Activated CD8-positive, alpha-beta T cell treated with anti-CD3 and anti-CD28 coated beads, Interleukin-2, amount 10 ng/mL, durations not matched to agents 7 days and 5 days (primary cell): ENCODE results near the gene SNED1. TPM values are rescaled to one million over a fixed set of nuclear protein-coding genes. Genes with fewer than 3 reads are reported as not detected.

Experiments used
- ATAC-seq: fragments of 150-1000 bp; cut with Tn5 transposase; one replicate; pipeline ENCODE4 v1.10.0; 2021; ENCODE audit warnings: moderate library complexity
- CTCF ChIA-PET: fragments of 350-600 bp; sonication (Branson Sonifier 250); formaldehyde crosslinking; loops from one replicate; lab custom pipeline; 2021; ENCODE audit warnings: antibody characterized with exemption; lab: Charles Lee
- POLR2A ChIA-PET: fragments of 350-600 bp; sonication (Branson Sonifier 250); formaldehyde crosslinking; loops from one replicate; lab custom pipeline; 2021; ENCODE audit warnings: antibody characterized with exemption; lab: Charles Lee
- DNase-seq: peaks from one replicate; pipeline ENCODE4 v3.0.0-alpha.2; 2020
- H3K27ac Mint-ChIP-seq: one replicate; pipeline ENCODE4 v1.8.0; 2021; ENCODE audit warnings: mild to moderate bottlenecking, mixed read lengths
- H3K27me3 Mint-ChIP-seq: one replicate; pipeline ENCODE4 v1.8.0; 2021; ENCODE audit warnings: low read depth, mixed read lengths
- H3K36me3 Mint-ChIP-seq: one replicate; pipeline ENCODE4 v1.8.0; 2021; ENCODE audit warnings: low read depth, mixed read lengths
- H3K4me1 Mint-ChIP-seq: one replicate; pipeline ENCODE4 v1.8.0; 2021; ENCODE audit warnings: low read depth, mixed read lengths
- H3K4me3 Mint-ChIP-seq: one replicate; pipeline ENCODE4 v1.8.0; 2021; ENCODE audit warnings: mild to moderate bottlenecking, mixed read lengths
- H3K9me3 Mint-ChIP-seq: one replicate; pipeline ENCODE4 v1.8.0; 2022; ENCODE audit warnings: mixed read lengths; ENCODE audit not compliant: insufficient read depth
- total RNA-seq, 2 experiments: library from RNA; stranded (reverse); gene quantifications; one replicate each; pipeline ENCODE4 v1.2.3, GENCODE V29; 2021

Gene SNED1
- total RNA-seq, 2 experiments from 2014 or later = 3.4 to 3.5 TPM

DNA sequence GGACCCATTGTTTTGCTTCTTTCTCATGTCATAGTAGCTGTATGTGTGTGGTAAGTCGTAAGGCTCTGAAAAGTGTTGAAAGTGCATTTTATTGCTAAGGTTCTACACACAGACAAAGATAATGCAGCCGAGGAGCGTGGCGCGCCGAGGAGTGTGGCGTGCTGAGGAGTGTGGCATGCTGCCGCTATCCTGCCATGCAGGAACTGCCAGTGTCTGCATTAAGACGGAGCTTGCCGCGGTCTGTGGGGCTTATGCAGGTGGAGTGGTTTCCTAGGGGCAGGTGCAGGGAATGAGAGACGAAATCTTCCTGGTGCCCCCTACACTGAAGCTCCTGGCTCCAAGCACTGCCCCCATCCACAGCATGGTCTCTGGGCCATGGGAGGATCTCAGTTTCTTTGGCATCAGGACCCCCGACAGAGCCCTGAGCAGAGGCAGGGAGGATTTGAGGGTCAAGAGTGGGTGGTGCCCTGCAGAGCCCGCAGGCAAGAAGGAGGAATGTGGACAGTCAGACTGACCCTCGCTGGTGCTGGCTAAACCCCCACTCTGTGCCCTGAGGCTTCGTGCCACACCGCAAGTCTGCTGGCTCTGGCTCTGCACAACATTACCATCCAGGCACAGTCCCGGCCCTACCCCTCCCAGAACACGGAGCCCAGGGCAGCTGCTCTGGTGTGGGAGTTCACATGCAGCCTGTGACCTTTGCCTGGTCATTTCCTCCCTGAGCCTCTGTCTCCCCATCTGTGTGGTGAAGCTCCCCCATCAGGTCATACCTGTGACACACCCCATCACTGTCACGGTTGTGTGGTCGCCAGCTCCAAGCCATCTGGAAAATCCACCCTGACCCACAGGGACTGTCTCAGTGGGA, 3.2 kb downstream of the SNED1 start:
- Mint-ChIP-seq H3K4me3 (no peak overlapping the region), H3K9me3 (peaks cover 18% of the 10 kb centered on the region), H3K4me1 (no peaks in the 10 kb centered on the region), H3K36me3 (no peaks in the 10 kb centered on the region), H3K27ac (no peak overlapping the region), H3K27me3 (peaks cover 25% of the 10 kb centered on the region)
- DNase-seq (no peak), ATAC-seq (no peak)
- ChIA-PET CTCF (interaction anchor here (0.6 kb wide), 1 partner anchor 87 kb away, joined by 3 read pairs; no protein-coding TSS in a partner anchor), POLR2A (no interaction called here)

- Mint-ChIP-seq H3K36me3 (no peaks in the 10 kb centered on the region), H3K4me3 (no peak overlapping the region), H3K27ac (no peak overlapping the region), H3K4me1 (no peaks in the 10 kb centered on the region), H3K27me3 (peaks cover 23% of the 10 kb centered on the region), H3K9me3 (peaks cover 18% of the 10 kb centered on the region)
- ChIA-PET CTCF (no interaction called here), POLR2A (no interaction called here)
- ATAC-seq = no peak
- DNase-seq = peak; percentile 12
These were observed 4.0 kb downstream of the SNED1 start for GRCh38 chr2:241002275-241003046.

DNA sequence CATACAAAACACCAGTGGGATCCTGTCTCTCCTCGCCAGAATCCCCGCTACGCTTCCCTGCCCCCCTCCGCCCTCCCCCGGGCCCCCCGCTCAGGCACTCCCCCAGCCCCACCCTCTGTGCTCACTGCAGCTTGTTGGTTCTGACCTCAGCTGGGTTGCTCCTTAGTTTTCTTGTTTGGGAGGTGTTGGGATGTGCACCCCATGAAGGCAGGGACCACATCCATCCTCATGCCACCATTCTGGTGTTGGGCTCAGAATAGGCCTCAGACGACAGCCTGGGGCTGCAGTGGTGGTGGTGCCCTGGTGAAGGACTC, 4.6 kb downstream of the SNED1 start:
- CTCF ChIA-PET = no interaction called here
- DNase-seq (peak; percentile 8), ATAC-seq (no peak)
- H3K4me1 Mint-ChIP-seq = no peaks in the 10 kb centered on the region
- H3K36me3 Mint-ChIP-seq = no peaks in the 10 kb centered on the region
- peaks cover 20% of the 10 kb centered on the region for H3K27me3 Mint-ChIP-seq
- no peak overlapping the region for H3K4me3 Mint-ChIP-seq
- POLR2A ChIA-PET = no interaction called here
- no peak overlapping the region for H3K27ac Mint-ChIP-seq
- H3K9me3 Mint-ChIP-seq = peaks cover 18% of the 10 kb centered on the region

- ATAC-seq (no peak), DNase-seq (no peak)
- CTCF ChIA-PET = no interaction called here
- Mint-ChIP-seq H3K36me3 (no peaks in the 10 kb centered on the region), H3K9me3 (peaks cover 18% of the 10 kb centered on the region), H3K4me1 (no peaks in the 10 kb centered on the region), H3K27me3 (peaks cover 20% of the 10 kb centered on the region), H3K27ac (no peak overlapping the region), H3K4me3 (no peak overlapping the region)
- POLR2A ChIA-PET = no interaction called here
These were observed 5.0 kb downstream of the SNED1 start for GRCh38 chr2:241003369-241003768.

DNA sequence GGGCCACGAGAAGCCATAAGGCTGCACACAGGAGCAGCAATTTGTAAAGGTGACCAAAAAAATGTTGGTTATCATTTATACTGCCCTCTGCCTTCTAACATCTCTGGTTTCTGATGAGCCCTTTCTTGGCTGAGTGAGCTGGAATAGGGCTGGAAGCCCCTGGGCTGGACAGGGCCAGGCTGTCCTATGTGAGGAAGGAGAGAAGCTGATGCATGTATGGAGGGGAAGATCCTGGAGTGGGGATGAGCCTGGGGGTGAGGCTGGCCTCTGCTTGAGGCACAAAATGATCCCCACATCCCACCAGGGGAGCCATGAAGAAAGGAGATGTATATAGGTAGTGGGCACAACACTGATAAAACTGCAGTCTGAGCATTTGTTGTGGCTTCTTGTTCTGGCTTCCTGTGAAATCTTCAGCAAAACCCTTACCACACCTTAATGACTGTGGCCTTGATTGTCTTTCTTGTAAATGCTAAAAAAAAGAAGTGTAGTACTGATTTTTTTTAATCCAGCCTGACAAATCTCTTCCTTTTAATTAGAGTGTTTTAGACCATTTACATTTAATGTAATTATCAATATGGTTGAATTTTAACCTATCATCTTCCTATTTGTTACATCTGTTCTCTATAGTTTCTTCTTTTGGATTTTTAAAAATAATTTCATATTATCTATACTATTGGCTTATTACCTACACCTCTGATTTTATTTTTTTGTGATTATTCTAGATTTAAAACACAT, 5.6 kb downstream of the SNED1 start:
- no peak for ATAC-seq
- Mint-ChIP-seq H3K4me1 (peaks cover 3% of the 10 kb centered on the region), H3K36me3 (no peaks in the 10 kb centered on the region), H3K4me3 (no peak overlapping the region), H3K27me3 (peaks cover 20% of the 10 kb centered on the region), H3K27ac (no peak overlapping the region), H3K9me3 (peaks cover 18% of the 10 kb centered on the region)
- POLR2A ChIA-PET = no interaction called here
- CTCF ChIA-PET = no interaction called here
- peak; percentile 13 for DNase-seq

- Mint-ChIP-seq H3K4me3 (no peak overlapping the region), H3K27me3 (peaks cover 10% of the 10 kb centered on the region), H3K36me3 (no peaks in the 10 kb centered on the region), H3K9me3 (peaks cover 18% of the 10 kb centered on the region), H3K27ac (no peak overlapping the region), H3K4me1 (peaks cover 18% of the 10 kb centered on the region)
- CTCF ChIA-PET = no interaction called here
- POLR2A ChIA-PET = no interaction called here
- DNase-seq (no peak), ATAC-seq (no peak)
These were observed 7.2 kb downstream of the SNED1 start for GRCh38 chr2:241005569-241005968.

GRCh38 chr2:241006412-241006811, 8.0 kb downstream of the SNED1 start:
- ATAC-seq (no peak), DNase-seq (no peak)
- H3K4me3 Mint-ChIP-seq = no peak overlapping the region
- H3K36me3 Mint-ChIP-seq = no peaks in the 10 kb centered on the region
- ChIA-PET POLR2A (no interaction called here), CTCF (no interaction called here)
- peaks cover 21% of the 10 kb centered on the region for H3K4me1 Mint-ChIP-seq
- H3K27me3 Mint-ChIP-seq = peaks cover 3% of the 10 kb centered on the region
- H3K27ac Mint-ChIP-seq = no peak overlapping the region
- H3K9me3 Mint-ChIP-seq = peaks cover 18% of the 10 kb centered on the region

- DNase-seq = no peak
- no peak overlapping the region for H3K27ac Mint-ChIP-seq
- peaks cover 3% of the 10 kb centered on the region for H3K27me3 Mint-ChIP-seq
- ATAC-seq = no peak
- peaks cover 21% of the 10 kb centered on the region for H3K4me1 Mint-ChIP-seq
- CTCF ChIA-PET = no interaction called here
- POLR2A ChIA-PET = no interaction called here
- H3K4me3 Mint-ChIP-seq = no peak overlapping the region
- H3K9me3 Mint-ChIP-seq = peaks cover 18% of the 10 kb centered on the region
- no peaks in the 10 kb centered on the region for H3K36me3 Mint-ChIP-seq
These were observed 8.7 kb downstream of the SNED1 start for GRCh38 chr2:241007111-241007510.

GRCh38 chr2:241007880-241008710, 9.7 kb downstream of the SNED1 start:
- CTCF ChIA-PET = no interaction called here
- Mint-ChIP-seq H3K4me1 (peaks cover 21% of the 10 kb centered on the region), H3K27ac (no peak overlapping the region), H3K36me3 (no peaks in the 10 kb centered on the region), H3K4me3 (no peak overlapping the region), H3K27me3 (peaks cover 3% of the 10 kb centered on the region), H3K9me3 (peaks cover 18% of the 10 kb centered on the region)
- POLR2A ChIA-PET = interaction anchor here (1.1 kb wide), 1 partner anchor 141 kb away, joined by 3 read pairs; the partner anchor contains the start of gene PASK
- DNase-seq (no peak), ATAC-seq (no peak)

DNA sequence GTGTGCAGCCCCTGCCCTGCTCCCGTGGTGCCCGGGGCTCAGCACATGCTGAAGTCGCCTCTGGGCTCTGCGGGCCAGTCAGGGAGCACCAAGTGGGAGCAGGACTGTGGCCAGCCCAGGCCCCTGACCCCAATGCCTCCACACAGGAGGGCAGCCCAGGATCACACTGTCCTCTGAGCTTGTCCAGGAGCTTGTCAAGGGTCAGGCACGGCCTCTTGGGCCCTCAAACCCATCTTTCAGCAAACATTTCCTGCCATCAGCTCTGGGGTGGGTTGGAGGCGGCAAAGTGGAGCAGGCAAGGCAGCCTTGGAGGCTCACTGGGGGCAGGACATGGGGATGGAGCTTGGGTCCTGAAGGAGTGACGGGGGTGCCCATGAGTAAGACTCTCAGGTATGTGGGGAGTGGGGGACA, 10.3 kb downstream of the SNED1 start:
- ChIA-PET POLR2A (interaction anchor here (1.1 kb wide), 1 partner anchor 141 kb away, joined by 3 read pairs; the partner anchor contains the start of gene PASK), CTCF (no interaction called here)
- ATAC-seq = no peak
- Mint-ChIP-seq H3K27me3 (peaks cover 5% of the 10 kb centered on the region), H3K9me3 (peaks cover 18% of the 10 kb centered on the region), H3K36me3 (no peaks in the 10 kb centered on the region), H3K4me1 (peaks cover 21% of the 10 kb centered on the region), H3K27ac (peak overlapping the region; percentile 82), H3K4me3 (no peak overlapping the region)
- no peak for DNase-seq

DNA sequence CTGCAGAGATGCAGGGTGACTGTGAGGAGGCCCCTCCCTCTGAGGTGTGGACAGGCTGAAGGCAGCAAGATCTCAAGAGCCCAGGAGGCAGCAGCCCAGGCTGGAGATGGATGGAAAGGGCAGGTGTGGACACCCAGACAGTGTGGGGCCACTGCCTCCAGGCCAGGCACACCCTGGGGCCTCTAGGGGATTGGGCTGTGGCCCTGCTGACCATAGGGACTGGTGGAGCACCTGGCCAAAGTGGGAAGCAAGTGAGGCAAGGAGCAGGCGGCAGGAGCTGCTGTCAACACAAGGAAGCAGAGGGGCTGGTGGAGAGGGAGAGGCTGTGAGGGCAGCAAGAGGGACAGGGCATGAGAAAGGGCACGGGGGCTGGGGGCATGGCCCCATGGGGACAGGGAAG, 10.8 kb downstream of the SNED1 start:
- H3K4me3 Mint-ChIP-seq = no peak overlapping the region
- ChIA-PET POLR2A (interaction anchor here (0.6 to 1.2 kb wide), 4 partner anchors 29 to 440 kb away, joined by 3 read pairs; partner anchors contain the start of genes MTERF4 and PASK), CTCF (interaction anchor here (0.9 to 1.8 kb wide), 4 partner anchors 9 to 69 kb away, joined by 4 read pairs; no protein-coding TSS in a partner anchor)
- H3K27ac Mint-ChIP-seq = peak overlapping the region; percentile 82
- peaks cover 16% of the 10 kb centered on the region for H3K9me3 Mint-ChIP-seq
- peaks cover 21% of the 10 kb centered on the region for H3K4me1 Mint-ChIP-seq
- H3K36me3 Mint-ChIP-seq = no peaks in the 10 kb centered on the region
- DNase-seq (no peak), ATAC-seq (no peak)
- H3K27me3 Mint-ChIP-seq = peaks cover 5% of the 10 kb centered on the region
